H54 (cell line): Measurements from ENCODE around the gene XCL1.
"Not testable (repeated sequence)": the region's sequence is repeated elsewhere in the genome, so short reads cannot be mapped to it uniquely, and the experiment has no call there.

Source experiments
- DNase-seq: peaks from one replicate; pipeline ENCODE4 v3.0.0; 2011; ENCODE audit warnings: low spot score, mixed read lengths; ENCODE audit not compliant: insufficient read length
- FAIRE-seq: peaks from 3 replicates; lab custom pipeline; 2011; peaks lifted over from hg19 to GRCh38; lab: Jason Lieb, UNC
- POLR2A ChIP-seq: IDR thresholded peaks from 2 replicates; pipeline ENCODE4 v1.6.1; 2011; ENCODE audit warnings: low read depth, mild to moderate bottlenecking, low read length

The XCL1 gene

DNA sequence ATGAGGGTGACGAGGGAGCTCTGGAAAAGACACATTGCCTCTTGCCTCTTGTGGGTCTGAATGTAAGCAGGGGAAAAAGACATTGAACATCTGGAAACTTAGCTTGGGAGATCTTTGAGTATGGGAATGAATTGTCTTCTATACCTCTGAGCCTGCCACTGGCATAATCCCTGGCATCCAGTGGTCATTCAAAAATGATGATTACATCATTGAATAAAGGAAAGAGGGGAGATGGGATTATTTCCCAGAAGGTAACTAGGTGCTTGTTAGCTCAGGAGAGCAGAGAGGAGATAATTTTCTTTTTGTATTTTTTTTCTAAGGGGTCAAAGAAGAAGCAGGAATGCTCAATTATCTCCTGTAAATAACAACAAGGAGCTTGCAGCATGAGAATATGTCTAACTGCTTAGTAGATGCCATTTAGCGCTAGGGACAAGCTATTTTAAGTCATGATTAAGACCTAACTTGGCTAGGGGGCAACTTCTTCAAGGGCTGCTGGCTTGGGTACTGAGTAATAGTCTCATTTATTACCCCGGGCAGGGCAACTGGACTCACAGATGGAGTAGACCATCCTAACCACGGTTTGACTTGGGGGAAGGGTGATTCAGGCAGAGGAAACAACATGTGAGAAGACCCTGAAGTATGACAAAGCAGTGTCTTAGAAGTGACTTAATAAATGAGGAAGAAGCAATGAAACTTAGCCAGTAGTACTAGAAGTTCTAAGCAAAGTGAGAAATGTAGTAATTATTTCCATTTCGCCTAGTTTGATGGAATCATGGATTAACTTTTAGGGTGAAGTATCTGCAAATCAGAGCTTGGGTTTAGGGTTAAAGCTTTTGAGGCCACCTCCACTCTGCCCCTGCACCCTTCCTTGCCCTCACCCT, 21.6 kb upstream of the XCL1 start:
- DNase-seq (no peak), FAIRE-seq (no peak)
- TF ChIP-seq POLR2A = no peak

DNA sequence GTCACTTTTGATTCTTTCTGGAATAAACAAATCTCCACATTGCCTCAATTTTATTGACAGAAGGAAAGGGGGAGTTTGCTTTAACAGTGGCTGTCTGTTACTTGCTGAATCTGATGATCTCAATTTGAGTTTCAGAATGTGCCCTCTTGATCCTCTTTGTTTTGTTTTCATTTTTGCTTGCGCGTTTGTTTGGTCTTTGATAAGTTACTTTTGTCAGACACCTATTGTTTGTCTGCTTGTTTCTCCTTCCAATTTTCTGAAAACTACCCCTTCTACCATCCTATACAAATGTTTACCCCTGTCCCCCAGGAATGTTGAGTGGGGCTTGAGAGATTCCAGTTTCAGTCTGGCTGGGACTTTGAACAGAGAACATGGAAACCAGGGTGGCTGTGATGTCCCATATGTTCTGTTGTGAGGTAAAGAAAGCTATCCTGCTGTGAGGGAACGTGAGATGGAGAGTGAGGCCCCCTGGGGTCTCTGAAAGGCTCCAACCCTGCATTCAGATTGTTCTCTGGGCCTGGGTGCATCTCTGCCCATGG, 20.8 kb upstream of the XCL1 start:
- DNase-seq (no peak), FAIRE-seq (no peak)
- TF ChIP-seq POLR2A = no peak

DNA sequence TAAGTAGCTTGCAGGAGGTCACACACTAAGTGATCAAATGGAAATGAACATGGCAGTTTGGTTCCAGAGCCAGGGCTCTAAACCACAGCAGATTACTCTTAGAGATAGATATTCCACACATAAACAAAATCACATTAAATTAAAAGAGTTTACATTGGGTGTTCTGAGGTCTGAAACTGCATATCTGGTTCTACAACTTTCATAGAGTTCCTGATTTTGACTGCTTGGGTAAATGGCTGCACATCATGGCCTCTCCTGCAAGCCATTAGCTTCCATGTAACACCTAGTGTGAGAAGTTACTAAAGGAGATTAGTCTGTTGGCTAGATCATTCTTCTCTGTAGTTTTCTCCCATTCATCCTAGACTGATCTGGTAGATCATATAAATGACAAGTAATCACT, 19.8 kb upstream of the XCL1 start:
- no peak for TF ChIP-seq POLR2A
- no peak for FAIRE-seq
- no peak for DNase-seq

DNA sequence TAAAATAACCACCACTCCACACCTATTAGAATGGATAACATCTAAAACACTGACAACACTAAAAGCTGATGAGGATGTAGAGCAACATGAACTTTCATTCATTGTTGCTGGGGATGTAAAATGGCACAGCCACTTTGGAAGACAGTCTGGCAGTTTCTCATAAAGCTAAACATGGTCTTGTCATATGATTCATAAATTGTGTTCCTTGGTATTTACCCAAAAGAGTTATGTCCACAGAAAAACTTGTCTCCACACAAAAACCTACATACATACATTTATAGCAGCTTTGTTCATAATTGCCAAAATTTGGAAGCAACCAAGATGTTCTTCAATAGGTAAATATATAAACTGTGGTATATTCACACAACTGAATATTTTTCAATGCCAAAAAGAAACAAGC, 16.0 kb upstream of the XCL1 start:
- no peak for FAIRE-seq
- no peak for DNase-seq
- TF ChIP-seq POLR2A = no peak

DNA sequence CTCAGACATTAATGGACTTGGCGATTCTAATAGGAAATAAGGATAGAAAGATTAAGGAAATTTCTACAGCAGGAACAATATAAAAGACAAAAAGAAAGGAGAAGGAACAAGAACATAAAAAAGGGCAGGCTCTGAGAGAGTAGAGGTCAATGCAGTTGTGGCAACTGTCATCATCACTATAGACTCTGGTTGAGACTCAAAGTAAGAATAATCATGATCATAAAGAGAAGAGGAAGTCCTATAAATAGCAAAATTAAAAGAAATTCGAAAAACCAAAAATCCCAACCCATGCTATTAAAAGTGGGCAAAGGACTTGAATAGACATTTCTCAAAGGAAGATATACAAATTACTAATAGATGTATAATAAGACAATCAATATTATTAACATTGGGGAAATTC, 14.4 kb upstream of the XCL1 start:
- no peak for DNase-seq
- FAIRE-seq = no peak
- TF ChIP-seq POLR2A = no peak

DNA sequence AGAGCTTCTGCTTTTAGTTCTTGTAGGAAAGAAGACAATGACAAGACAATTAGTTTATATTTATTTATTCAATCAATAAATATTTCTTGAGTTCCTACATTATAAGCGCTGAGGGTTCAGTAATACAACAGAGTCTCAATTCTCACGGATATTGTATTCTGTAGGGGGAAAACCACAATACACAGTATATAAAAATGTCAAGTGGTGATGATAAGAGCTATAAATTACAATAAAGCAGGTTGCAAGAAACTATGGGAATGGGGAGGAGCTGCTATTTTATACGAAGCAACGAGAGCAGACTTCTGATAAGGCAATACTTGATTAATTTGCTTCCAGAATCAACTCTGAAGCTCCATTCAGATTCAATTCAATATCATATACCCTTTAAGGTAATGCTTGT, 10.6 kb upstream of the XCL1 start:
- no peak for TF ChIP-seq POLR2A
- DNase-seq (no peak), FAIRE-seq (no peak)

DNA sequence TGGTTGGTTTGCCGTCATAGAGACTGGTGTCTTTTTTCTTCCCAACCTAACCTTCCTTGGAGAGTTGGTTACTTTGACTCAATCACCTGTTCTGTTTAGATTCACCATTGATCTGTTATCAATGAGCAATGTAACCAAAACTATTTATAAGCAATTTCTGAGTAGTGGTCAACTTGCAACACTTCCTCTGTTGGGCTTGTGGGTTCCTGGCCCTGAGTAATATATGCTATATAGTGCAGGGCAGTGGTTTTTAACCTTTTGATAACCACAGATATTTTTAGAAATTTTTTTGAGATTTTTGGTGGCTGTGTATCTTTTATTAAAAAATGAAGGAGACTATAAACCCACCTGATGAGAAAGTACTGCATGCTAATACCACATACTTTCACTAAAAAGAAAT, 9.4 kb upstream of the XCL1 start:
- no peak for FAIRE-seq

DNA sequence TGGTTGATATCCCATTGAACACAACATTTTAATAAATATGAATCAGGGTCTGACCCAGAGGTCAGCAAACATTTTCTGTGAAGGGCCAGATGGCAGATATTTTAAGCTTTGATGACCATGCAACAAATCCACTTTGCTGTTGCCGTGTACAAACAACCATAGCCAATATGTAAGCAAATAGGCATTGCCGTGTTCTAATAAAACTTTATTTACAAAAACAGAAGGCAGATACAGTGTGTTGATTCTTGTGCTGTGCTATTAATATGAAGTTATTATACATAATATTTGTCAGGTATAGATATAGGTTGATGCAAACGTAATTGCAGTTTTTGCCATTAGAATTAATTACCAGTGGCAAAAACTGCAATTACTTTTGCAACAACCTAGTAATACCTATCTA, 8.8 kb upstream of the XCL1 start:
- no peak for TF ChIP-seq POLR2A
- FAIRE-seq (no peak), DNase-seq (no peak)

More for the DNA sequence above, 9.4 kb upstream of the XCL1 start:
- DNase-seq = no peak
- TF ChIP-seq POLR2A = no peak

DNA sequence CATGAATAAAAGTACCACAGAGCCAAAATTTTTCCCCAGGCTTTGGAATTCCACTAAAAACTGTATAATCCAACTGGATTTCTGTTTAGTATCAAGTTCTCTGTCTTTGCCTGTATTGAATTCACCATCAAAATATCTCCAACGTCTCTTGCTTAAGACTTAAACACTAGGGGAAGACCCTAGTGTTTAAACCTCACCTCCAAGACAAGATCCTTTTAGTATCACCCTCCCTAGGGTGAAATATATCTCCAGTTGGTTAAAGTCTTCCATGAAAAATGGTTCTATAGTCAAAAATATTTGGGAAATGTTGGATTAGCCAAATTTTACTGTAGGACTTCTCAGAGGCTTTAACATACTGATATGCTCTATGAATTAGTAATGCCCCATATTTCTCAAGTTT, 8.1 kb upstream of the XCL1 start:
- no peak for DNase-seq
- no peak for FAIRE-seq
- TF ChIP-seq POLR2A = no peak

DNA sequence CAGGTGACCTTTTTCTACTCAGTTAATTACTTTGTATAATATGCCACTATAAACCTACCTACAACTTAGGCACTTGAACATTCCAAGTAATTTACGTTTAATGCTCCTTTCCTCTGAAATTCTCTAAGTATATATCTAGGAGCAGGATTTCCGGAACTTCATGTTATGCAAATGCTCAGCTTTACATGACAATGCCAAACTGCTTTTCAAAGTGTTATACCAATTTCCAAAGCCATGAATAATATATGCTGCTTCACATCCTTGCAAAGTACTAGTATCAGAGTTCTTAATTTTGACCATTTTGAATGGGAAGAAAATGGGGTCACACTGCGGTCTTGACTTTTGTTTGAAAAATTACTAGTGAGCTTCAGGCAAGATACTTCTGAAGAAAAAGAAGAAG, 5.8 kb upstream of the XCL1 start:
- no peak for TF ChIP-seq POLR2A
- no peak for DNase-seq
- FAIRE-seq = no peak

DNA sequence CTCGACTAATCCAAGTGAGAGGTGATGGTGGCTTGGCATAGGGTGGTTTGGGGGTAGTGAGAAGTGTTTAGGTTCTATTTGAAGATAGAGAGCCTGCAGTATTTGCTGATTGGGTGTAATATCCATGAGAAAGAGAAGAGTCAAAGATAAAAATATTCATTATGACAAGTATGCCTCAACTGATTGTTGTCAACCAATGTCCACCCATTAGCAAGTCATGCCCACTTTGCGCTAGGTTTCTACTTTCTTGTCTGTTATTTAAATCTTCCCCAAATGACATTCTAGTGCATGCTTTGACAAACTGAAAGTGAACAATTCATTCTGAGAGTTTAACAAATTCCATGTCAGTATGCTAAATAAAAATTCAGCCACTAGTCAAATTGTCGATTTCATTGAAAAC, 3.8 kb upstream of the XCL1 start:
- FAIRE-seq (no peak), DNase-seq (no peak)
- TF ChIP-seq POLR2A = no peak

DNA sequence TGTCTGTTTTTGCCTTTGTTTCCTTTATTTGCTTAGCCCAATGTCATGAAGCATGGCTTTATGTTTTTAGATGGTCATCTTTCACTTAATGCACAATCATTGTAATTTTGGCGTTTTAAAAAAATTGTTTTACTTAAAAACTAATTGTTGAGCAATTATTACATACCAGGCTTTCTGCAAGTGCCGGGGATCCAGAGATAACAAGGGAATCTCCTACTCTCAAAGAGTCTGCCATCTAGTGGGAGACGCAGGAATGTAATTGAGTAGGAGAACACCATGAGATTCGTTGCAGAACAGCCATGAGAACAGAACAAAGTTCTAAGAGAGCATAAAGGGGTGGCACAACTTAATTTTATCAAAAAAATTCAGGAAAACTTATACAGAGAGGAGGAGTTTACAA, 2.2 kb upstream of the XCL1 start:
- peak; percentile 85 for FAIRE-seq
- not testable (repeated sequence) for DNase-seq

DNA sequence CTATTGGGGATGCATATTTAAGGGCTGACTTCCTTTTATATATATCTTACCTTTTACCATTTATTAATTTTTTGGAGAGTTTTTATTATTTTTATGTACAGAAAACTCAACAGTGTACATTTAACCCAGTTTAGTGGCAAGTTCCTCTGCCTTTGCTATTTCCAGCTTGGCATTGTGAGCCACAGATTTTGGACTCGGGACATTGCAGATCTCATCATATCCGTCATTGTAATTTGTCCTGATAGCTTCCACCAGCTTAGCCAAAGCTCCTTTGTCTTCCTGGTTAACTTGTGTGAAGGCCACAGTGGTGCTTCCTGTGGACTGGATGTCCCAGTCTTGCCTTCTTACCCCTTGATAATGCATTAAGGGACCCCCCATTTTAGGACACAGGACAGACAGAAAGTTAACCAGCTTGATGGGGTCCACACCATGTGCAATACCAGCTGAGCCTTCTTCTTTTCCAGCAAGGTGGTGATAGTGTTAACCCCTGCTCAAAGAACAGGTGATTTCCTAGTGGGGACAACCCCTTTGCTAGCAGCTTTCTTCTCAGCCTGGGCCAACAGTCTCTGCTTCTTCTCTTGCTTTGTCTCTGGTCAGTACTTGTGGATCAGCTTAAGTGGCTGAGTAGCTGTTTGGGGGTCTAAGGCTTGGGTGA, 2.3 kb downstream of the XCL1 start:
- not testable (repeated sequence) for DNase-seq, FAIRE-seq

DNA sequence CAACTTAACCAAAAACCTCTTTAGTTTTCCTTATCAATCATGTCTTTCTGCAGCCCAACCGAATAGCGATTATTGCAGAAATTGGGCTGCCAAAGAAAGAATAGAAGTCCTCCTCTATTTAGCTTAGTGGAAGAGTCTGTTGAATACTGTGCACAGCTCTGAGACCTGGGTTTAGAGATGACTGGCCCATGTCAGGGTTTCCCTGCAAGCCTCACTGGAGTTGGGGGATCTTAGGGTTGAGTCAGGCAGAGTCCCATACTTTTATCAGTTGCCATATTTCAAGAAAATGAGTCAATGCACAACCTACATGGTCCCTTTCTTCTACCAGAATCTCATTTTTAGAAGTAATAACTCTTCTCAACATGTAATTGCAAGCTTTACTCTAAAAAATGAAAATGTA, 3.9 kb downstream of the XCL1 start:
- not testable (repeated sequence) for FAIRE-seq, DNase-seq

DNA sequence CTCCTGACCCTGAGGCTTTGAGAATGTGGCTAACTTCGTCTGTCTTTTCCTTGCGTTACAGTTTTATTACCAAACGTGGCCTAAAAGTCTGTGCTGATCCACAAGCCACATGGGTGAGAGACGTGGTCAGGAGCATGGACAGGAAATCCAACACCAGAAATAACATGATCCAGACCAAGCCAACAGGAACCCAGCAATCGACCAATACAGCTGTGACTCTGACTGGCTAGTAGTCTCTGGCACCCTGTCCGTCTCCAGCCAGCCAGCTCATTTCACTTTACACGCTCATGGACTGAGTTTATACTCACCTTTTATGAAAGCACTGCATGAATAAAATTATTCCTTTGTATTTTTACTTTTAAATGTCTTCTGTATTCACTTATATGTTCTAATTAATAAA, 4.6 kb downstream of the XCL1 start:
- DNase-seq, FAIRE-seq: not testable (repeated sequence)
